GM18907 (cell line): ENCODE data around the gene SLC9B2.
"Not testable (repeated sequence)": the region's sequence is repeated elsewhere in the genome, so short reads cannot be mapped to it uniquely, and the experiment has no call there.

Source experiments
- ATAC-seq: cut with Tn5 transposase; IDR thresholded peaks from one replicate; pipeline ENCODE4 v1.9.1; 2021; ENCODE audit warnings: mild to moderate bottlenecking, moderate library complexity; ENCODE audit not compliant: unreplicated experiment

The SLC9B2 gene

GRCh38 chr4:103021120-103021519 lies 55.4 kb downstream of the SLC9B2 start:
- ATAC-seq, result no peak

- ATAC-seq, result peak; percentile 98
These were observed 57.0 kb downstream of the SLC9B2 start, which contains the start of gene SLC9B1 for GRCh38 chr4:103019308-103020124. SLC9B1 (minus strand) TSS chr4:103019705; CDS start chr4:102991711, 27,994 bp downstream.

GRCh38 chr4:103018391-103019307 lies 57.9 kb downstream of the SLC9B2 start:
- ATAC-seq, result no peak

- ATAC-seq, result no peak
These were observed 64.0 kb downstream of the SLC9B2 start for GRCh38 chr4:103012551-103012950.

GRCh38 chr4:103012060-103012459 lies 64.5 kb downstream of the SLC9B2 start:
- no peak for ATAC-seq

GRCh38 chr4:103011378-103012025 lies 65.1 kb downstream of the SLC9B2 start:
- no peak for ATAC-seq

- no peak for ATAC-seq
These were observed 65.8 kb downstream of the SLC9B2 start for GRCh38 chr4:103010804-103011203.

GRCh38 chr4:103008875-103009729 lies 67.5 kb downstream of the SLC9B2 start:
- peak; percentile 86 for ATAC-seq

GRCh38 chr4:103002551-103002950 lies 74.0 kb downstream of the SLC9B2 start:
- ATAC-seq, result no peak

GRCh38 chr4:102994803-102995202 lies 81.8 kb downstream of the SLC9B2 start:
- no peak for ATAC-seq

- not testable (repeated sequence) for ATAC-seq
These were observed 82.6 kb downstream of the SLC9B2 start for GRCh38 chr4:102993985-102994384.

- no peak for ATAC-seq
These were observed 88.0 kb downstream of the SLC9B2 start for GRCh38 chr4:102988429-102989020.

- no peak for ATAC-seq
These were observed 95.6 kb downstream of the SLC9B2 start for GRCh38 chr4:102981005-102981404.
